ENCODE results near the gene COL9A2.

Gene COL9A2

GRCh38 chr1:40316595-40317393 lies at the start of gene COL9A2:
Gene COL9A2, minus strand, starts transcription at chr1:40317286. Its CDS starts 89 bp downstream, at chr1:40317197.
- Histone ChIP-seq H3K27ac (ENCODE audit: low read length) (no peak within 1 kb of the TSS), H3K9me3 (ENCODE audit: control insufficient read depth in 1 of 2, low read length in 2 of 2) (no peaks in the 10 kb centered on the region), H3K27me3 (ENCODE audit: low read depth, low read length) (peaks cover 26% of the 10 kb centered on the region)

DNA sequence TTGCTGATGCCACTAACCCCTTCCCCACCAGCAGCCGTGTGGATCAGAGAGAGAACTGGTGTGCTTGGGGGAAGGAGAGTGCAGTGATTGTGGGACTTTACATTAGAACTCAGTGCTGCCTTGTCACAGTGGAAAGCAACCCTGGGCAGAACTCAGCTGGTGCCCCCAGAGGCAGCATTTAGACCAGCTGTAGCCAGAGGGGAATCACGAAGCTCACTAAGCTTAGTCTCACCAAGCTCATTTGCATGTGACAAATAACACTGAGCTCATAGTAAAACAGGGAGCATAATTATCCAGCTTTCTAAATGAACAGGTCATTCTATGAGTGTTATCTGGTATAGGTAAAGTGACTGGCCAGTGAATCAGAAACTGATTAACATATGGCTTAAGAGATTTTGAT lies 46.6 kb upstream of the COL9A2 start:
- Histone ChIP-seq H3K27ac (ENCODE audit: low read length) (no peak overlapping the region), H3K27me3 (ENCODE audit: low read depth, low read length) (no peaks in the 10 kb centered on the region), H3K9me3 (ENCODE audit: control insufficient read depth in 1 of 2, low read length in 2 of 2) (peaks cover 0 to 2% of the 10 kb centered on the region in 2 donors), H3K36me3 (ENCODE audit: control insufficient read depth in 1 of 2, insufficient read depth in 2 of 2, low read length in 2 of 2) (no peaks in the 10 kb centered on the region), H3K4me1 (ENCODE audit: control insufficient read depth in 1 of 2, insufficient read depth in 2 of 2, low read length in 2 of 2) (no peaks in the 10 kb centered on the region), H3K4me3 (ENCODE audit: low read depth in 1 of 2, low read length in 2 of 2) (no peak overlapping the region)

More at GRCh38 chr1:40316595-40317393, at the start of gene COL9A2:
- Histone ChIP-seq H3K4me3 (ENCODE audit: low read depth in 1 of 2, low read length in 2 of 2) (peak within 1 kb of the TSS; percentile 65), H3K36me3 (ENCODE audit: control insufficient read depth in 1 of 2, insufficient read depth in 2 of 2, low read length in 2 of 2) (no peaks in the 10 kb centered on the region), H3K4me1 (ENCODE audit: control insufficient read depth in 1 of 2, insufficient read depth in 2 of 2, low read length in 2 of 2) (peaks cover 0 to 18% of the 10 kb centered on the region in 2 donors)

GRCh38 chr1:40362699-40363098 lies 45.6 kb upstream of the COL9A2 start:
- Histone ChIP-seq H3K4me1 (ENCODE audit: control insufficient read depth in 1 of 2, insufficient read depth in 2 of 2, low read length in 2 of 2) (no peaks in the 10 kb centered on the region), H3K4me3 (ENCODE audit: low read depth in 1 of 2, low read length in 2 of 2) (no peak overlapping the region), H3K27ac (ENCODE audit: low read length) (no peak overlapping the region), H3K27me3 (ENCODE audit: low read depth, low read length) (no peaks in the 10 kb centered on the region), H3K9me3 (ENCODE audit: control insufficient read depth in 1 of 2, low read length in 2 of 2) (peaks cover 0 to 6% of the 10 kb centered on the region in 2 donors), H3K36me3 (ENCODE audit: control insufficient read depth in 1 of 2, insufficient read depth in 2 of 2, low read length in 2 of 2) (no peaks in the 10 kb centered on the region)

GRCh38 chr1:40362199-40362598 lies 45.1 kb upstream of the COL9A2 start:
- H3K27ac ChIP-seq (ENCODE audit: low read length), result no peak overlapping the region
- peaks cover 0 to 6% of the 10 kb centered on the region in 2 donors for H3K9me3 ChIP-seq (ENCODE audit: control insufficient read depth in 1 of 2, low read length in 2 of 2)
- H3K36me3 ChIP-seq (ENCODE audit: control insufficient read depth in 1 of 2, insufficient read depth in 2 of 2, low read length in 2 of 2), result no peaks in the 10 kb centered on the region
- H3K27me3 ChIP-seq (ENCODE audit: low read depth, low read length), result no peaks in the 10 kb centered on the region
- H3K4me3 ChIP-seq (ENCODE audit: low read depth in 1 of 2, low read length in 2 of 2), result no peak overlapping the region
- H3K4me1 ChIP-seq (ENCODE audit: control insufficient read depth in 1 of 2, insufficient read depth in 2 of 2, low read length in 2 of 2), result no peaks in the 10 kb centered on the region

- H3K4me1 ChIP-seq (ENCODE audit: control insufficient read depth in 1 of 2, insufficient read depth in 2 of 2, low read length in 2 of 2), result no peaks in the 10 kb centered on the region
- H3K27ac ChIP-seq (ENCODE audit: low read length), result no peak overlapping the region
- H3K9me3 ChIP-seq (ENCODE audit: control insufficient read depth in 1 of 2, low read length in 2 of 2), result peaks cover 0 to 6% of the 10 kb centered on the region in 2 donors
- no peaks in the 10 kb centered on the region for H3K36me3 ChIP-seq (ENCODE audit: control insufficient read depth in 1 of 2, insufficient read depth in 2 of 2, low read length in 2 of 2)
- H3K4me3 ChIP-seq (ENCODE audit: low read depth in 1 of 2, low read length in 2 of 2), result no peak overlapping the region
- H3K27me3 ChIP-seq (ENCODE audit: low read depth, low read length), result no peaks in the 10 kb centered on the region
Observed at GRCh38 chr1:40361637-40362036, 44.6 kb upstream of the COL9A2 start.

GRCh38 chr1:40361201-40361600 lies 44.1 kb upstream of the COL9A2 start:
- Histone ChIP-seq H3K27me3 (ENCODE audit: low read depth, low read length) (no peaks in the 10 kb centered on the region), H3K4me1 (ENCODE audit: control insufficient read depth in 1 of 2, insufficient read depth in 2 of 2, low read length in 2 of 2) (no peaks in the 10 kb centered on the region), H3K9me3 (ENCODE audit: control insufficient read depth in 1 of 2, low read length in 2 of 2) (peaks cover 0 to 6% of the 10 kb centered on the region in 2 donors), H3K36me3 (ENCODE audit: control insufficient read depth in 1 of 2, insufficient read depth in 2 of 2, low read length in 2 of 2) (no peaks in the 10 kb centered on the region), H3K4me3 (ENCODE audit: low read depth in 1 of 2, low read length in 2 of 2) (no peak overlapping the region), H3K27ac (ENCODE audit: low read length) (no peak overlapping the region)

DNA sequence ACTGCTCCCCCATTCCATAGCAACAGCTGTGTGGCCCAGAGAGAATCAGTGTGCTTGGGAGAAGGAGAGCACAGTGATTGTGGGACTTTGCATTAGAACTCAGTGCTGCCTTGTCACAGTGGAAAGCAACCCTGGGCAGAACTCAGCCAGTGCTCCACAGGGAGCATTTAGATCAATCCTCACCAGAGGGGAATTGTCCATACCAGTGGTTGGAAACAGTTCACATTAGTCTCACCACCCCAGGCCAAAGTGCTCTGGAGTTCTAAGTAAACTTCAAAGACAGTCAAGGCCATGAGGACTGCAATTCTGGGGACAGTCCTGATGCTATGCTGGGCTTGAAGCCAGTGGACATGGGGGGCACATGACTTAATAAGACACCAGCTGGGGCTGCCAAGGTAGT lies 43.5 kb upstream of the COL9A2 start:
- no peaks in the 10 kb centered on the region for H3K36me3 ChIP-seq (ENCODE audit: control insufficient read depth in 1 of 2, insufficient read depth in 2 of 2, low read length in 2 of 2)
- peaks cover 0 to 6% of the 10 kb centered on the region in 2 donors for H3K9me3 ChIP-seq (ENCODE audit: control insufficient read depth in 1 of 2, low read length in 2 of 2)
- no peaks in the 10 kb centered on the region for H3K27me3 ChIP-seq (ENCODE audit: low read depth, low read length)
- H3K27ac ChIP-seq (ENCODE audit: low read length), result no peak overlapping the region
- H3K4me3 ChIP-seq (ENCODE audit: low read depth in 1 of 2, low read length in 2 of 2), result no peak overlapping the region
- no peaks in the 10 kb centered on the region for H3K4me1 ChIP-seq (ENCODE audit: control insufficient read depth in 1 of 2, insufficient read depth in 2 of 2, low read length in 2 of 2)

DNA sequence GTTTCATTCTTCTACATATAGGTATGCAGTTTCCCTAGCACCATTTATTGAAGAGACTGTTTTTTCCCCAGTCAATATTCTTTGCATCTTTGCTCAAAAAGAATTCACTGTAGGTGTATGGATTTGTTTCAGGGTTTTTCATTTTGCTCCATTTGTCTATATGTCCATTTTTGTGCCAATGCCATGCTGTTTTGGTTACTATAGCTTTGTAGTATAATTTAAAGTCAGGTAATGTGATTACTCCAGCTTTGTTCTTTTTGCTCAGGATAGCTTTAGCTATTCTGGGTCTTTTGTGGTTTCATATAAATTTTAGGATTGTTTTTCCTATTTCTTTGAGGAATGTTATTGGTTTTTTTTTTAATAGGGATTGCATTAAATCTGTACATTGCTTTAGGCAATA lies 40.5 kb upstream of the COL9A2 start:
- Histone ChIP-seq H3K27ac (ENCODE audit: low read length) (no peak overlapping the region), H3K4me3 (ENCODE audit: low read depth in 1 of 2, low read length in 2 of 2) (no peak overlapping the region), H3K4me1 (ENCODE audit: control insufficient read depth in 1 of 2, insufficient read depth in 2 of 2, low read length in 2 of 2) (no peaks in the 10 kb centered on the region), H3K9me3 (ENCODE audit: control insufficient read depth in 1 of 2, low read length in 2 of 2) (peaks cover 0 to 6% of the 10 kb centered on the region in 2 donors), H3K27me3 (ENCODE audit: low read depth, low read length) (no peaks in the 10 kb centered on the region), H3K36me3 (ENCODE audit: control insufficient read depth in 1 of 2, insufficient read depth in 2 of 2, low read length in 2 of 2) (no peaks in the 10 kb centered on the region)

GRCh38 chr1:40353082-40353481 lies 36.0 kb upstream of the COL9A2 start:
- Histone ChIP-seq H3K9me3 (ENCODE audit: control insufficient read depth in 1 of 2, low read length in 2 of 2) (no peaks in the 10 kb centered on the region), H3K4me3 (ENCODE audit: low read depth in 1 of 2, low read length in 2 of 2) (no peak overlapping the region), H3K27me3 (ENCODE audit: low read depth, low read length) (no peaks in the 10 kb centered on the region), H3K36me3 (ENCODE audit: control insufficient read depth in 1 of 2, insufficient read depth in 2 of 2, low read length in 2 of 2) (no peaks in the 10 kb centered on the region), H3K27ac (ENCODE audit: low read length) (no peak overlapping the region), H3K4me1 (ENCODE audit: control insufficient read depth in 1 of 2, insufficient read depth in 2 of 2, low read length in 2 of 2) (no peaks in the 10 kb centered on the region)

DNA sequence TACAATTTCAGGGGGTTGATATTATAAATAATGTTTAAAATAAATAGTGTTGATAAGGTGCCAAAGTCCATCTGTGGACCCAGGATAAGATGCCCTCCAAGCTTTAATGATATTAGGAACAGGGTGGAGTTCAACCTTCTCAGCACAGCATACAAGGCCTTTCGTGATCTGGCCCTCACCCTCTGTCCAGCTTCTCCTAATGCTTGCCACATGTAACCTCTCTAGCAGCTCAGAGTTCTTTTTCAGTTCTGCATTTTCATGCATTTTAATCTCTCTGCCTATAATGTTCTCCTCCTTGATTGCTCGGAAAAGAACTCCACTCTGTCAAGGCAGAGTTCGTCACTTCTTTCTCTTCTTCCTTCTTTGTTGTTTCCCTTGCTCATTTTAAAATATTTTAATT lies 35.0 kb upstream of the COL9A2 start:
- Histone ChIP-seq H3K27me3 (ENCODE audit: low read depth, low read length) (no peaks in the 10 kb centered on the region), H3K36me3 (ENCODE audit: control insufficient read depth in 1 of 2, insufficient read depth in 2 of 2, low read length in 2 of 2) (no peaks in the 10 kb centered on the region), H3K4me1 (ENCODE audit: control insufficient read depth in 1 of 2, insufficient read depth in 2 of 2, low read length in 2 of 2) (no peaks in the 10 kb centered on the region), H3K9me3 (ENCODE audit: control insufficient read depth in 1 of 2, low read length in 2 of 2) (no peaks in the 10 kb centered on the region), H3K27ac (ENCODE audit: low read length) (no peak overlapping the region), H3K4me3 (ENCODE audit: low read depth in 1 of 2, low read length in 2 of 2) (no peak overlapping the region)

DNA sequence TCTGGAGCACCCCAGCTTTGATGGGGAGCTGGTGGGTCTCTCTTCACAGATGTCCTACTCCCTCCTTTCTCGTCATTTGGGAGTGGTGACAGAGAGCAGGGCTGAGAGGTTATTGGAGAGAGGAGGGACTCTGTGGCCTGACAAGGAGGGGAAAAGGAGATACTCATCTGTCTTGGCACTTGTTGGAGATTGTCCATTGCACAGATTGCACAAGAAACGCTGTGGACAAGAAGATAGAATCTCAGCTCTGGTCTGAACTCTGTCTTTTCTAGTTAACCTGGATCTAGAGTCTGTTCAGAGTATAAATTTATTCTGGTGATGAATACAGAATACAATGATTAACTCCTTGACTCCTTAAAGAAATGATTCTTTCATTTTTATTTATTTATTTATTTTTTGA lies 34.0 kb upstream of the COL9A2 start:
- no peak overlapping the region for H3K4me3 ChIP-seq (ENCODE audit: low read depth in 1 of 2, low read length in 2 of 2)
- no peaks in the 10 kb centered on the region for H3K4me1 ChIP-seq (ENCODE audit: control insufficient read depth in 1 of 2, insufficient read depth in 2 of 2, low read length in 2 of 2)
- no peak overlapping the region for H3K27ac ChIP-seq (ENCODE audit: low read length)
- H3K36me3 ChIP-seq (ENCODE audit: control insufficient read depth in 1 of 2, insufficient read depth in 2 of 2, low read length in 2 of 2), result no peaks in the 10 kb centered on the region
- no peaks in the 10 kb centered on the region for H3K9me3 ChIP-seq (ENCODE audit: control insufficient read depth in 1 of 2, low read length in 2 of 2)
- H3K27me3 ChIP-seq (ENCODE audit: low read depth, low read length), result no peaks in the 10 kb centered on the region

DNA sequence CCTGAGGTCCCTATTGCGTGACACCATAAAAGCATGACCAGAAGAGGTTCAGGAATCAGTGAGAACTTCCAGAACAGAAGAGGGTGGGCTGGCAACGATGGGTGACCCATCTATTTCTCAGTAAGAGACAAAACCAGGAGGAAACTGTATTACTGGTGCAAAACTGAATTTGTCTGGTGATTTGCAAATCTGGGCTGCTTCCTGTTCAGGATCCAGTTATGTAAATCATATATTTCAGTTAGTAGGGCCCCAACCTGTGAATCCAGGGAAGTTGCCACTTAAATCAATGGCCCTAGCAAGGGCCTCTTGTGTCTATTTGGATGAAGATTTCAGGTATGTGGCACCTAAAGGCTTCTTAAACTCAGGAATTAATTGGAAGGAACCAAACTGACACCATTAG lies 33.3 kb upstream of the COL9A2 start:
- H3K9me3 ChIP-seq (ENCODE audit: control insufficient read depth in 1 of 2, low read length in 2 of 2), result no peaks in the 10 kb centered on the region

More for the DNA sequence above, 33.3 kb upstream of the COL9A2 start:
- no peak overlapping the region for H3K27ac ChIP-seq (ENCODE audit: low read length)
- no peak overlapping the region for H3K4me3 ChIP-seq (ENCODE audit: low read depth in 1 of 2, low read length in 2 of 2)
- H3K27me3 ChIP-seq (ENCODE audit: low read depth, low read length), result no peaks in the 10 kb centered on the region
- H3K36me3 ChIP-seq (ENCODE audit: control insufficient read depth in 1 of 2, insufficient read depth in 2 of 2, low read length in 2 of 2), result no peaks in the 10 kb centered on the region
- H3K4me1 ChIP-seq (ENCODE audit: control insufficient read depth in 1 of 2, insufficient read depth in 2 of 2, low read length in 2 of 2), result no peaks in the 10 kb centered on the region

Measured in muscle layer of duodenum (tissue), 2 donors.